PFSK-1 (cell line): ENCODE results near the gene NEURL4.

Source experiments
- FOXP2 ChIP-seq: optimal IDR thresholded peaks from 2 replicates; pipeline ENCODE3; 2011; ENCODE audit warnings: borderline replicate concordance, control low read depth, inconsistent platforms; ENCODE audit not compliant: insufficient read depth; ENCODE audit errors: extremely low read length, extremely low read depth
- POLR2AphosphoS5 ChIP-seq: IDR thresholded peaks from 2 replicates; pipeline ENCODE4 v1.6.1; 2012; ENCODE audit warnings: low read depth, mild to moderate bottlenecking, control low read depth, low read length, moderate library complexity
- SIN3A ChIP-seq: IDR thresholded peaks from 2 replicates; pipeline ENCODE4 v1.6.1; 2012; ENCODE audit warnings: mild to moderate bottlenecking, low read length, moderate library complexity, borderline replicate concordance; ENCODE audit not compliant: insufficient read depth
- TAF1 ChIP-seq: IDR thresholded peaks from 2 replicates; pipeline ENCODE4 v1.6.1; 2012; ENCODE audit warnings: low read length, control low read depth, borderline replicate concordance; ENCODE audit not compliant: insufficient read depth
- TF ChIP-seq, protein P1 (sequence below), 2 experiments: IDR thresholded peaks; 2 replicates each; pipeline versions ENCODE4 v1.6.1 to v1.8.0; 2011 to 2012; ENCODE audit warnings: low read depth in 2 of 2, low read length in 2 of 2, control low read depth in 1 of 2, inconsistent platforms in 1 of 2, mild to moderate bottlenecking in 1 of 2, moderate library complexity in 1 of 2; ENCODE audit not compliant: insufficient read depth in 1 of 2

NEURL4 gene

DNA sequence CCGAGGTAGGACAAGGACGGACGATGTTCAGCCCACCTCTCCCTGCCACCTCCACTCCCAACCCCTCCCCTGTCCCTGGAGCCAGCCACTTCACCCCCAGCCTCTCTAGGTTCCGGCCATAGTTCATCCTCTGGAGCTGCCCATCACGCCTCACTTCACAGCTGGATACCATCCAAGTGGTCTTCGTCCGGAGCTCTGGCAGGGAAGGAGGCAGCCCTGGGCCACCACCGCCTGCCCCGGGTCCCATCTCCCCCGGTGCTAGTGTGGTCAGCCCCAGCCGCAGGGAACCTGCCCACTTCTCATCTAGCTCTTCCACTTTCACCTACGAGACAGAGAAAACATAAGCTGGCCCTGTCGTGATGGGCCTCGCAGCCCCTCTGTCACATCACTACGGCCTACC lies 7.7 kb downstream of the NEURL4 start:
- TF ChIP-seq FOXP2 (no peak), TAF1 (no peak), SIN3A (no peak), POLR2AphosphoS5 (no peak)
- TF ChIP-seq, protein P1, sequence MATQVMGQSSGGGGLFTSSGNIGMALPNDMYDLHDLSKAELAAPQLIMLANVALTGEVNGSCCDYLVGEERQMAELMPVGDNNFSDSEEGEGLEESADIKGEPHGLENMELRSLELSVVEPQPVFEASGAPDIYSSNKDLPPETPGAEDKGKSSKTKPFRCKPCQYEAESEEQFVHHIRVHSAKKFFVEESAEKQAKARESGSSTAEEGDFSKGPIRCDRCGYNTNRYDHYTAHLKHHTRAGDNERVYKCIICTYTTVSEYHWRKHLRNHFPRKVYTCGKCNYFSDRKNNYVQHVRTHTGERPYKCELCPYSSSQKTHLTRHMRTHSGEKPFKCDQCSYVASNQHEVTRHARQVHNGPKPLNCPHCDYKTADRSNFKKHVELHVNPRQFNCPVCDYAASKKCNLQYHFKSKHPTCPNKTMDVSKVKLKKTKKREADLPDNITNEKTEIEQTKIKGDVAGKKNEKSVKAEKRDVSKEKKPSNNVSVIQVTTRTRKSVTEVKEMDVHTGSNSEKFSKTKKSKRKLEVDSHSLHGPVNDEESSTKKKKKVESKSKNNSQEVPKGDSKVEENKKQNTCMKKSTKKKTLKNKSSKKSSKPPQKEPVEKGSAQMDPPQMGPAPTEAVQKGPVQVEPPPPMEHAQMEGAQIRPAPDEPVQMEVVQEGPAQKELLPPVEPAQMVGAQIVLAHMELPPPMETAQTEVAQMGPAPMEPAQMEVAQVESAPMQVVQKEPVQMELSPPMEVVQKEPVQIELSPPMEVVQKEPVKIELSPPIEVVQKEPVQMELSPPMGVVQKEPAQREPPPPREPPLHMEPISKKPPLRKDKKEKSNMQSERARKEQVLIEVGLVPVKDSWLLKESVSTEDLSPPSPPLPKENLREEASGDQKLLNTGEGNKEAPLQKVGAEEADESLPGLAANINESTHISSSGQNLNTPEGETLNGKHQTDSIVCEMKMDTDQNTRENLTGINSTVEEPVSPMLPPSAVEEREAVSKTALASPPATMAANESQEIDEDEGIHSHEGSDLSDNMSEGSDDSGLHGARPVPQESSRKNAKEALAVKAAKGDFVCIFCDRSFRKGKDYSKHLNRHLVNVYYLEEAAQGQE (IDR thresholded peaks at IDR 0.05; ENCODE audit: insufficient read depth in 1 of 2, low read depth in 2 of 2, low read length in 2 of 2): no peak

DNA sequence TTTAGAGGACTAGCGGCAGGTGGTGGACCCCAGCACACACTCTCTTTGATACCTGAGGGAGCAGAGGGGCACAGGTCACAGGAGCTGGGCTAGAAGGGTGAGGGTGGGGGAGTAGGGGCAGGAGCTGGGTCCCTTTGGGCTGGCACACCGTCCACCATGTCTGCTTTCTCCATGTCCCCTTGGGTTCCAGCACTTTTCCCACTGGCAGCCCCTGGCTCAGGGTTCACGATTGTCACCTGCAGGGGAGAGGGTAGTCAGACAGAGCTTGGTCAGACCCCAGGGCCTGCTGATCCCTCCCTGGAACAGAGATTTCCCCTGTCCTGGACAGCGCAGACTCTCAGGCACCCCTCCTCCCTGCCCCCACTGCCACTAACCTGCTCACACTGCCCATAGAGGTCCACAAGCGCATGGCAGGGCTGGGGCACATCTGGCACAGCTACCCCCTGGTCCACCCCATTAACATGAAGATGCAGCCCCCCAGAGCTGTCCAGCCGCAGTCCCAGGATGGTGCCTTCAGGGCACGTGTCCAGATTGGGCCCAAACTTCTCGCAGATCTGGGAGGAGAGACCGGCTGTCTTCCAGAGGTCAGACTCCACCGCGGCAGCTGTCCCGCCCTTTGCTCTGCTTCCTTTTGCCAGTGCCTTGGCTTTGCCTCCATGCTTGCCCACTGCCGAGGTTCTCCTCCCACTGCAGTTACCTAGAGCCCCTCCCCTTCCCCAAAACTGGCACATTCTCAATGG lies 10.8 kb downstream of the NEURL4 start:
- TF ChIP-seq SIN3A (no peak), TAF1 (no peak), FOXP2 (no peak), POLR2AphosphoS5 (no peak)
- TF ChIP-seq, protein P1 (IDR thresholded peaks at IDR 0.05; ENCODE audit: insufficient read depth in 1 of 2, low read depth in 2 of 2, low read length in 2 of 2): no peak

DNA sequence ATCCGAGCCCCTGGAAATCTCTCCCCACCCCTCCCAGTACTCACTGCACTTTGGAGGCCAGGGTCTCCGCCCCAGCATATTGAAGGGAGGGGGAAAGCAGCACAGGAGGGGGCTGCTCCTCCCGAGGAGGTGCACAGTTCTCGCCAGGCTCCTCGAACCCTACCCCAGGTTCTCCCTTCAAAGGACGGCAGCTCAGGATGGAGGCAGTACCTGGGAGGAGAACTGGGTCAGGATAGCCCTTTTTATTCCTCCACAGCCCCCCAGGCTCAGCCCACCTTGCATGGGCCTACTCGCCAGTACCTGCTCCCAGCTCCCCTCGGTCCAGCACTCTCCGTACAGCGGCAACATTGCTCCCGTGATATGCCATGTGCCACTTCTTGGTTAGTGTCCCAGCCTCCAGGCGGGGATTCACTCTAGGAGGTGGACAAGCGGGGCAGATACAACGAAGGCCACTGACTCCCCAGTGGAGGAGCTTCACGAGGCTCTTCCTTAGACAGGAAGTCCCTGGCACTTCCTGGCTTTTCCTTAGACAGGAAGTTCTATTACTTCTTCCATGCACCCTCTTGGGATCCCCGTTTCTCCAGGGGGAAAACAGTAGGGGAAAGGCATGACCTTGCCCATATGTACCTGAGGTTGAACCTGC lies 11.9 kb downstream of the NEURL4 start:
- TF ChIP-seq FOXP2 (no peak), POLR2AphosphoS5 (no peak), TAF1 (no peak), SIN3A (no peak)
- TF ChIP-seq, protein P1 (IDR thresholded peaks at IDR 0.05; ENCODE audit: insufficient read depth in 1 of 2, low read depth in 2 of 2, low read length in 2 of 2): no peak

DNA sequence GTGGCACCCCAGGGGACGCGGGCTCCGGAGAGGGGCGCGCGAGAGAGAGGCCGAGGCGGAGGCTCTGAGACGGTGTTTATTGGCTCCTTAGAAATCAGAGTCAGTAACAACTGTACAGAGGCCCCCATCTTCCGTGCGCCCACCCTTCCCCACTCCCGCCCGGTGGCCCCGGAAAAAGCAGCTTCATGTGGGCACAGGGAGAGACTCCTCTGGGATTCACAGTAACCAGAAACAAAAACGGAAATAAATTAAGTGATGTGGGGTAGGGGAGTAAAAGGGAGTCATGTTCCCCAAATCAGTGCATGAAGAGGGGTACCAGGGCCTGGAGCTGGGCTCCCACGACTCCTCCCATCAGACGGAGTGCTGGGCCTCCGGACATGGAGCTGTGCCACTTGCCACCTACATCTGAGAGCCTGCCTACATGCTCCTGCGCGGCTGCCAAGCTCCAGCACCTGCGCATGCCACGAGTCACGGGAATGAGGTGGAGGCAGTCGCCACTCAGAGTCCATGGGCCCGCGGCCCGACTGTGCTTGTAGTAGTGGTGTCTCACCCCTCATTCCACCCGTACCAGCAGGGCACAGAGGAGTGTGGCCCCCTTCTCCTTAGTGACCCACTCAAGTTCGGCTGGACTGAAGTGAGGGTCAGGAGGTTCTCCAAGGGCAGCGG lies 13.4 kb downstream of the NEURL4 start:
- TF ChIP-seq TAF1 (no peak), POLR2AphosphoS5 (0 out of 2 replicates have a peak, but pooled peaks have one; percentile 36)

DNA sequence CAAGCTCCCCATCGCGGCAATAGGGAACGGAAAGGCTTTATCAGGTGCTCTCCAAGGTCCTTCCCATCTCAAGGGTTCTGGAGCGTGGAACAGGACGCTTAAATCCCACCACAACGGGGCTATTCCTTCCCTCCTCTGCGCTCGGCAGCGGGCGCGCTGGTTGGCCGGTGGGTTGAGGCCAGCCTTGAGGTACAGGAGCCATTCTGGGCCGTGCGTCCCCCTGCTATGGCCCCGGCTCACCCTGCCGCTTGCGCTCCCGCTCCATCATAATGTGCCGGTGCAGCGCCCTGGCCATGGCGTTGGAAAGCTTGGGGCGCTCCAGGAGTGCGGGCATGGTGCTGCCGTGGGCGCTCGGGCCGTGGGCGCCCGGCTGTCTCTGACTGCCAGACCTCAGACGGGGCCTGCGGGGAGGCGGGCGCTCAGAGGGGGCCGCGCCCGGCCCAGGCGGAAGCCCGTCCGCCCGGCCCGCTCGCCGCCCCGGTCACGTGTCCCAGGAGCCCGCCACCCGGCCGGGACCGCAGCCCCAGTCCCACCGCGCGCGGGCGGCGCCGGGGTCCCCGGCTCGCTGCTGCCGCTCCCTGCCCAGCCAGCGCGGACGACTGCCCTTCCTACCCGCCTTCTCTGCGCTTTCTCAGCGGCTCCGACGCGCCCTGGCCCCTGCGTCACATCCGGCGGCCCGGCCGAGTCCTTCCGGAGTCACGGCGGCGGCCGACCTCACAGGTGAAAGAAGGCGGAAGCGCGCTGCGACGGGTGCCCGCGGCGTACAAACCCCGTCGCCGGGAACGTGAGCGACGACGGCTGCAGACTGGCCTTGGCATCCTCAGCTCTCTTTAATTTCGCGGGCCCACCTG lies 14.2 kb downstream of the NEURL4 start, which contains the start of gene GPS2:
GPS2 (minus strand) TSS at position 642 of the 851 bp plus-strand sequence; CDS start at position 334, 308 bp downstream.
- TF ChIP-seq POLR2AphosphoS5: peak; percentile 88
- TF ChIP-seq TAF1: peak; percentile 76; the same call in 1 of the 2 replicates
- TF ChIP-seq FOXP2: peak; percentile 93
- TF ChIP-seq, protein P1 (IDR thresholded peaks at IDR 0.05; ENCODE audit: insufficient read depth in 1 of 2, low read depth in 2 of 2, low read length in 2 of 2): peak; percentile 89 to 93
- peak; percentile 85; the same call in 1 of the 2 replicates for TF ChIP-seq SIN3A
